ENCODE measurements around the gene LAMTOR2.

Gene LAMTOR2

DNA sequence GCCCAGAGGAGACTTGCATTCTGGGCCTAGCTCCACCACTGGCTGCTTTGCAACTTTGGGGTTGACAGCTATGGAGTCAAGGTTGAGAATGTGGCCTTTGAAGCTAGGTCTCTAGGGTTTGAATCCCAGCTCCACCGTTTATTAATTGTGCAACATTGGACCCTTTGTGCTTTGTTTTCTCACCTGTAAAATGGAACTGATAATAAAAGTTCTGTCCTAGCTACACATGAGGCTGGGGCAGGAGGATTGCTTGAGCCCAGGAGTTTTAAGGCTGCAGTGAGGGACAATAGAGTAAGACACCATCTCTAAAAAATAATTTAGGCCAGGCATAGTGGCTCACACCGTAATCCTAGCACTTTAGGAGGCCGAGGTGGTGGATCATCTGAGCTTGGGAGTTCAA is 44.7 kb downstream of the LAMTOR2 start:
- DNase-seq, result no peak

GRCh38 chr1:156100205-156100995 is 45.8 kb downstream of the LAMTOR2 start:
- DNase-seq, result no peak

GRCh38 chr1:156101880-156102279 is 47.3 kb downstream of the LAMTOR2 start:
- DNase-seq, result no peak

GRCh38 chr1:156102633-156103511 is 48.3 kb downstream of the LAMTOR2 start:
- DNase-seq, result no peak

DNA sequence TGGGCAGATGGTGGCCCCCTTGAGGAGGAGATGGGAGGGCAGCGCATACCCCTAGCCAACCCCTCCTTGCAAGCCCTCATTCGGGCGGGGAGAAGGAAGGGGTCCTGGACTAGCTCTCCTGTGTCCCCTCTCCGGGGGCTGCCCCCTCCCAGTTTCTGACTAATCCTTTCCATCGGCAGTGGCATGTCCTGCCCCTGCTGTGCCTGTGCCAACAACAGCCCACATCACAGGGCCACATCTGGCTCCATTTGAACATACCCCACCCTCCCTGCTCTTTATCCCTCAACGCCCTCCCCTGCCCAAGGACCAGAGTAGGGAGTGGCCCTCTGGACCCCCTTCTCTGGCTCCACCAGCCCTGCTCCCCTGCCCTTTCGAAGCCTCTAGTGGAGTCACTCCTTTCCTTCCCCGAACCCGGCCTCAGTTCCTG is 49.0 kb downstream of the LAMTOR2 start:
- DNase-seq, result peak; percentile 63

GRCh38 chr1:156104065-156104810 is 49.7 kb downstream of the LAMTOR2 start:
- peak; percentile 65 for DNase-seq

- no peak for DNase-seq
Observed at GRCh38 chr1:156104861-156105832, 50.6 kb downstream of the LAMTOR2 start.

DNA sequence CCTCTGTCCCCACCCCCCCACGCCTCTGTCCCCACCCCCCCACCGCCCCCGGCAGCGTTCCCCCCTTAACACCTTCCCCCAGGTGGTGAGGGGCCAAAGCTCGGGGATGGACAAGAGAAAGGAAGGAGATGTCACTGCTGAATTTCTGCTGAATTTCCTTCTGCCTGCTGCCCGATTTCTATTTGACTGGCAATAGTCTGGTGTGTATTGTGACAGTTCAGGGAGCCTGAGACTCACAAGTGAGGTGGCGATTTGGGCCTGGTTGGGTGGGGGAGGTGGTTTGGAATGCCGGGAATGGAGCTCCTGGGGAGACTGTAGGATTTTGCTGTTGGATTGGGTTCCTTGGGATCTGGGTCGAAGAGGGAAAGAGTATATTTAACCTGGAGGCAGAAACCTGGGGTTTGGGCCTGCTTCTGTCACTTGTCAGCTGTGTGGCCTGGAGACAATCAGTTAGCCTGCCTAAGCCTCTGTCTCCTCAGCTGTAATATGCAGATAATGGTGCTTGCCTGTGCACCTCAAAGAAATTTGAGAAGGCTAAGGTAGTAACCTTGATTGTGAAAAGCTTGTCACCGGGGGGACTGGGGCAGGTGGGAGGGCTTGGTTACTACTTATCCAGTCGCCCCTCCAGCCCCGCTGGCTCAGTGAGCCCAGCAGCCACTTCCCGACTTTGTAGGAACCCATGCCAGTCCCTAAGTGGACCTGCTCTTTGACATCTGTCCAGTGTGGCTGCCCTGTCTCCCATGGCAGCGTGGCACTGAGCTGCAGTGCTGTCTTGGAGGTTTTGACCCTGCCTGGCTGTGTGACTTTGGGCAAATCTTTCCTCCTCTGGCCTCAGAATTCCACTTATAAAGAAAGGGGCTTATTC is 52.3 kb downstream of the LAMTOR2 start:
- DNase-seq, result no peak

DNA sequence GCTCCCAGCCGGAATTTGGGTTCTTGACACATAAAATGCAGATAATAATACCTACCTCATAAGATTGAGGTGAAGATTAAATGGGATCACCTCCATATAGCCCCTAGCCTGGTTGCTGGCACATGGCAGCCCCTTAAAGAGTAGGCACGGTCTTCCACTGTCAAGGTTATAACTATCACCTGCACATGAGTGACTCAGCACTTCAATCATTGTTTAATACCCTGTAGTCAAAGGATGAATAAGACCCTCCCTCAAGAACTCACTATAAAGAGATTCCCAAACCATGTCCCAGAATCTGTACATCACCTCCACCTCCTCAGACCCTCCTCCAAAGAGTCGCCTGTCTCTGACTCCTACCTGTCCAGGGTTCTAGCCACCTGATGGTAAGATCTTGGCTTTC is 53.5 kb downstream of the LAMTOR2 start:
- DNase-seq, result no peak
